GM04504 (cell line): Measurements from ENCODE around the gene DGKH.
"Not testable (repeated sequence)": the region's sequence is repeated elsewhere in the genome, so short reads cannot be mapped to it uniquely, and the experiment has no call there.

Source experiments
- DNase-seq: peaks from one replicate; pipeline ENCODE4 v3.0.0-alpha.2; 2012; ENCODE audit warnings: low read depth

Gene DGKH

DNA sequence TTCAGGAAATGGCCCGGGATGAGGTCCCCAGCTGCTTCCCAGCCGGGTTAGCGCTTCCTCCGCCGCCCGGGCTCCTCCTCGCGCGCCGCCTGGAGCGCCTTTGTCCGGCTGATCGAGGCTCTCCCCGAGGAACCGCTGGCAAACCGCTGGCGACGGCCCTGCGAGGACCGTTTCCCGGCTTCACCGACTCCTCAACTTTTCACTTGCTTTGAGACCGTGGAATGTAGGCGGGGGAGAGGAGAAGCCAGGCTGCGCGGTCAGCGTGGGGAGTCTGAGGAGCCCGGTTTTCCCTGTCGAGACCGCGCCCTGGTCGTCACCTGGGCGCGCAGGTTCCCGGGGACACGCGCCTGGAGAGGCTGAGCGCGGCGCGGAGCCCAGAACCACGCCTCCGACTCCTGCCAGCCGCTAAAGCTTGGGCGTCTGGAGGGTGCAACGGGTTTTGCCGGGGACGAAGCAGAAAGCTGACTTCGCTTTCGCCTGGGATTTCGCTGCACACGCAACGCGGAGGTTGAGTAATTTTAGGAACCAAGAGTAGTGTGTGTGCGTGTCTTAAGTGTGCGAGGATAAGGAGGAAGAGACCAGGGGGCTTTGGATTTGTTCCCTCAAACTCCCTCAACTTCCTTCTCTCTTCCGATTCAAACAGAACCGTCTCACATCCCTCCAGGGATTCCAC is 7.3 kb upstream of the DGKH start:
- no peak for DNase-seq

GRCh38 chr13:42041684-42042035 is 6.8 kb upstream of the DGKH start:
- peak; percentile 44 for DNase-seq

DNA sequence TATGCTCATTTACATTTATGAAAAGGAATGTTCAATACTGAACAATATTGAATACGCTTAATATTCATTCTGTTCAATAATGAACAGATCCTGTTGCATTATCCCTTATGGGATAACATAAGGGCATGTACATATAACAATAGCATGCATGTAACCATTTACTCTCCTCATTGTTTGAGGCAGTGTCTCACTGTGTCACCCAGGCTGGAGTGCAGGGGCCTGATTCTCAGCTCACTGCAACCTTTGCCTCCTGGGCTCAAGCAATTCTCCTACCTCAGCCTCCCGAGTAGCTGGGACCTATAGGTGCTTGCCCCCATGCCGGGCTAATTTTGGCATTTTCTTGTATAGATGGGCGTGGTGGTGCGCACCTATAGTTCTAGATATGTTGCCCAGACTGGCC is 4.8 kb upstream of the DGKH start:
- DNase-seq: no peak

DNA sequence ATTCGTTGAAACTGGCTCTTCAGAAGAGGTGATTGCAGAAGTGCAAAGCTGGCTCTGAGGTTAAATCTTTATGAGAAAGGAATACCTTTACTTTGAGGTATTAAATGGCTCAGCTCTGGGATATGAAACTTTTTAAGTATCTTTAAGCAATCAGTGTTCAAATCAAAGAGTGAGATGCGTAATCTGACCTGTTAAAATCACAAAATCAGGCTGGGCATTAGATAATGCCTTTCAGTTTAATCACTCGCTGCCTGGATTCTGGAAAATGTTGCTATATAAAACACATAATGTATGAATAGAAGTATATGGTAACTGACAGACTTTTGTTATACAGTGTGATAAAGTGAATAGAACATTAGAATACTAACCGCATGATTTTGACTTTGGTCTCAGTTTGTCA is 2.0 kb upstream of the DGKH start:
- no peak for DNase-seq

- DNase-seq: no peak
Observed at GRCh38 chr13:42047561-42048341, 697 bp upstream of the DGKH start.

GRCh38 chr13:42048684-42049453 is 421 bp downstream of the DGKH start:
- DNase-seq: no peak

- DNase-seq: no peak
Observed at GRCh38 chr13:42049454-42049813, 986 bp downstream of the DGKH start.

GRCh38 chr13:42054798-42055499 is 6.5 kb downstream of the DGKH start:
- DNase-seq: no peak

GRCh38 chr13:42055500-42056085 is 7.1 kb downstream of the DGKH start:
- no peak for DNase-seq

DNA sequence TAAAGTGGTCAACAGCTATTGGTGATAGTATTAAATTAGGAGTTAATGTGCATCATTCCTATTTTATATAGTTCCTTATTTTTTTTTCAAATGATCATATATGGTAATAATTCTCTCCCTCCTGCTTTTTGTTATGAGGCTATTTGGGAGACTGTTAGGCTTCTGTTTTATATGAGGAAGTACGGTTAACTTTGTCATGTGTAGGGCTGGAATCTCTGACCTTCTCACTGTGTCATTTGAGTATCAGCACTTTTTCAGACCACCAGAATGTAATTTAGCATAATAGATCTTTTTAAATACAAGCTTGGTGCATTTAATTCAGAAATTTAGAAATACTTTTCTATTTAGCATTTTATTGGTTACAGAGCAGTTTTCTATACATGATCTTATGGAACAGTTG is 7.7 kb downstream of the DGKH start:
- DNase-seq: no peak

GRCh38 chr13:42056583-42056982 is 8.1 kb downstream of the DGKH start:
- no peak for DNase-seq

- DNase-seq: no peak
Observed at GRCh38 chr13:42057918-42058530, 9.6 kb downstream of the DGKH start.

DNA sequence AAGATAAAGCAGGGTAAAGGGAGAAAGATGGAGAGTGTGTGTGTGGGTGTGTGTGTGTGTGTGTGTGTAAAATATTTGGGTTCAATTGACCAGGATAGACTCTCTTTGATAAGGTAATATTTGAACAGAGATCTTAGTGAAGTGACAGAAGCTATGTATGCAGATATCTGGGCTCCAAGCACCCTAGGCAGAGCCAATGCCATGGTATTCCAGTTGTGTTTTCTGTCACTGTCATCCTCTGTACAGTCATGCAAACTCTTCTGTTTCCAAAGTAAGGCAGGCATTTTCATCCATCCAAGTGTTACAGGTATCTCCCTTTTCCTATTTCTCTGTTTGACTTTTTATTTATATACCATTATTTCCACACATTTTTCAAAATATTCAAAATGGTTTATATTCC is 13.5 kb downstream of the DGKH start:
- no peak for DNase-seq

- DNase-seq: no peak
Observed at GRCh38 chr13:42063105-42063504, 14.7 kb downstream of the DGKH start.

DNA sequence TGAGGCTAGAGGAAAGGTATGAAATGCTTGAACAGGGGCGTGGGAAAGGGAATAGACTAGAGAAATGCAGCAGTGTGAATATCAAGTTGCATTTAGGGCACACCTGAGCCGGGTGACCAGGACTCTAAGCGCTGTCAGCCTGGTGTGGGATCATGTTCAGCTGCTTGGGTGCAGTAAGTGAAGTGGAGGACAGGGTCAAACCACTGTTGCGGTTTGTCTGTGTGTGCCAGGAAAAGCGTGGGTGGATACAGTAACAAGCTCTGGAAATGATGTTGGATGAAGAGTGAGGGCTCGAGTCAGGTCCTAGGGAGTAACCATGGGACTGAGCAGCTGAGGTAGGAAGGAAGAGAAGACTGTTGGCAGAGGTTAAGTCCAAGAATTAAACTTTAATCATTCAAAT is 15.8 kb downstream of the DGKH start:
- no peak for DNase-seq

DNA sequence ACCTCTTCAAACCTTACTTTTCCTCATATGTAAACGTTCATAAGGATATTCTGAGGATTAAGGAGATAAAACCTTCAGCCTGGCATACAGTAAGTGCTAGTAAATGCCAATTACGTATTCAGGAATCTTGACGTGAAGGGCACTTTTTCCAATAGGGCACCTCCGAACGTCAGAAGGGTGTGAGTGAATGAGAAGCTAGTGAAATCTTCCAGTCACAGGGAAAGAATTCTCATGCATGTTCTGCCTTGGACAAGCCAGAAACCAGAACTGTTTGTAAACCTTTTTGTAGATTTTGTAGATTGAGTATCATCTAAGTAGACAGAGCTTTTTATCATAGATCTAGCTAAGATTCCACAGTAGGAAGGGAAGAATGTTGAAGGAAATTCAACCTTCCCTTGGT is 16.5 kb downstream of the DGKH start:
- no peak for DNase-seq

- no peak for DNase-seq
Observed at GRCh38 chr13:42065414-42065813, 17.0 kb downstream of the DGKH start.

DNA sequence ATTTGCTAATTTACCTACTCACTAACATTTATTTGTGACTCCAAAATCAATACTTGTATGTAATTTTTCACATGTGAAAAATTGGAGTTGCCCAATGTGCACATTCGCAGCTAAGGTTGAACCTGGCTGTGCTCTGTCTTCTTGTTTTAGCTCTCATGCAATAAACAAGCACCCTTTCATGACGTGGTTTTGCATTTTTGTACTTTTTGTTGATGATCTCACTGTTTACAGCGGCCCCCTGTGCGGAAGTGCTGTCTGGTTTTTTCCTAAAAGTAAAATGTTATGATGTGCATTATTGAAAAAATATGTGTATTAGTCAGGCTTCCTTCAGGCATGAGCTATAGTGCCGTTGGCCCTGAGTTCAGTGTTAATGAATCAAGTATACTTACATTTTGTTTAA is 18.1 kb downstream of the DGKH start:
- peak; percentile 61 for DNase-seq

DNA sequence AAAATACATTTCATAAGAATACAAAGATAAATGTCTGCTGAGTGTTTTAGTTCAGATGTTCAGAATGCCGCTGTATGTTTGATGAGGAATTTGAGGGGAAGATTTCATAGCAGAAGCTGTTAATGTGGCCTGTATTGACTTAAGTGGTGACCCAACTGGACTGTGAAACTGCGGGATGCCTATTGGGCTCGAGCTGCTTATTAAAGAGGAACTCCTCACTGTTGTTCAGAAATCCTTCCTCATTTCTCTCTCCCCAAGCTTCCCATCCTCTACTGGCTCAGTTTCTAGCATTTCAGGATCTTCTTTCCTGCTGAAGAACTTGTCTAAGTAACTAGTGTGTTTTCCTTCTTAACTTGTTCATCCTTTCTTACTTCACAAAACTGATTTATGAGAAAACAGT is 20.4 kb downstream of the DGKH start:
- no peak for DNase-seq

GRCh38 chr13:42070599-42070998 is 22.2 kb downstream of the DGKH start:
- DNase-seq: not testable (repeated sequence)

GRCh38 chr13:42071179-42071578 is 22.7 kb downstream of the DGKH start:
- DNase-seq: not testable (repeated sequence)
